GM21619 (cell line): ENCODE results near the gene DDX11.
"Not testable (repeated sequence)": the region's sequence is repeated elsewhere in the genome, so short reads cannot be mapped to it uniquely, and the experiment has no call there.

Experiments
- ATAC-seq: cut with Tn5 transposase; IDR thresholded peaks from one replicate; pipeline ENCODE4 v1.9.1; 2021; ENCODE audit not compliant: unreplicated experiment

DDX11 gene

DNA sequence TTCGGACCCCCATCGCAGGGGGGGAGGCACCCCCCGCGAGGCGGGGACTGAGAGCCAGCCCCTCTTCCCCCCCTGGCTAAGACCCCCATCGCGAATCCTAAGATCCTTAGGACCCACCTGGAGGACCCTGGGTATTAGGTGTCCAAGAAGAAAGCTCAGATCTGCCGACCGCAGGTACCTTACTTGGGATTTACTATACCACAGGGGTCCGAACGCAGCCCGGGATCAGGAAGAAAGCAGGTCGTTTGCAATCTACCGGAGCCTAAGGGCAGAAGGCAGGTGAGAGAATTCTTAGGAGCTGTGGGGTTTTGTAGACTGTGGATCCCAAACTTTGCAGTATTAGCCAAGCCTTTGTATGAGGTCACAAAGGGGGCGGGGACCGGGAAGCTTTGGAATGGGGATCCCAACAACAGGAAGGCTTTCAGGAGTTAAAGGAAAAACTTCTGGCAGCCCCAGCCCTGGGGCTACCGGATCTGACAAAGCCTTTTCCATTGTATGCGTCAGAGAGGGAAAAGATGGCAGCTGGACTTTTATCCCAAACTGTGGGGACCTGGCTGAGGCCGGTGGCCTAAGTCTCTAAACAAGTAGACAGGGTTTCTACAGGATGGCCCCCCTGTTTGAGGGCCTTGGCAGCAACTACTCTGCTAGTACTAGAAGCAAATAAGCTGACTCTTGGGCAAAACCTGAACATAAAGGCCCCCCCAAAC is 47.5 kb downstream of the DDX11 start:
- ATAC-seq: not testable (repeated sequence)

DNA sequence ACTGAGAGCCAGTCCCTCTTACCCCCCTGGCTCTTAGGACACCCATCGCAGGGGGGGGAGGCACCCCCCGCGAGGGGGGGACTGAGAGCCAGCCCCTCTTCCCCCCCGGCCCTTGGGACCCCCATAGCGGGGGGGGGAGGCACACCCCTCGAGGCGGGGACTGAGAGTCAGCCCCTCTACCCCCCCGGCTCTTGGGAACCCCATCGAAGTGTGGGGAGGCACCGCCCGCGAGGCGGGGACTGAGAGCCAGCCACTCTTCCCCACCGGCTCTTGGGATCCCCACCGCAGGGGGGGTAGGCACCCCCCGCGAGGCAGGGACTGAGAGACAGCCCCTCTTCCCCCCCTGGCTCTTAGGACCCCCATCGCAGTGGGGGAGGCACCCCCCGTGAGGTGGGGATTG is 48.8 kb downstream of the DDX11 start:
- no peak for ATAC-seq

DNA sequence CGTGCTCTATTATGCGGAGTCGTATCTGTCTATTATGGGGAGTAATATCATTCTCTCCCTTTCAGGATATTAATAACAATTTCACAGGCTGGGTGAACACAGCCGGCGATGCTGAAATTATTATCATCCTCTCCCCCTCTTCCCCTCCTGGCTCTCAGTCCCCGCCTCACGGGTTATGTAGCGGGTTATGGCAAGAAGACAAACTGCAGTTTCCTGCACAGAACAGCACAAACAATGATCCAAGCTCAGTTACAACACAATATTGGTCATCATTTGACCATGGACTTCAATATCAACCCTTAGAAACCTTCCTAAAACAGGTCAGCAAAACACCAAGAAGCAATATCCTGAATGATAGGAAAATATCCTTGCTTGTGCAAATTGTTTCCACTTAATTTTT is 50.5 kb downstream of the DDX11 start:
- not testable (repeated sequence) for ATAC-seq

DNA sequence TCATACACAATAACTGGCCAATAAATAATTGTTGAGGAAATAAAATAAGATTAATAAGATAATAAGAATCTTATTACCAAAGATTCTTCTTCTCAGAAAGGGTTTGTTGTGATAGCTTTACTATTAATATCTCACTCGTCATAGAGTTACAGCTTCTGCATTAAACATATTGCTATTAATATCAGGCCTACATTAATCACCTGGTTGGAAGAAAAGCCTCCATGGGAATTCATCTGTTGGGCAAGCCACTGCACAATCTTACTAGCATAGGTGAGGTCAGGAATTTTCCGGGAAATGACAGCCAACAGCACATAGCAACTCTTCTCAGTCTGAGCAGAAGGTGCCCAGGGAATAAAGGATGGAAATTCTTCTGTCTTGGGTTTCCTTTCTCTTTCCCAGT is 51.5 kb downstream of the DDX11 start:
- not testable (repeated sequence) for ATAC-seq

DNA sequence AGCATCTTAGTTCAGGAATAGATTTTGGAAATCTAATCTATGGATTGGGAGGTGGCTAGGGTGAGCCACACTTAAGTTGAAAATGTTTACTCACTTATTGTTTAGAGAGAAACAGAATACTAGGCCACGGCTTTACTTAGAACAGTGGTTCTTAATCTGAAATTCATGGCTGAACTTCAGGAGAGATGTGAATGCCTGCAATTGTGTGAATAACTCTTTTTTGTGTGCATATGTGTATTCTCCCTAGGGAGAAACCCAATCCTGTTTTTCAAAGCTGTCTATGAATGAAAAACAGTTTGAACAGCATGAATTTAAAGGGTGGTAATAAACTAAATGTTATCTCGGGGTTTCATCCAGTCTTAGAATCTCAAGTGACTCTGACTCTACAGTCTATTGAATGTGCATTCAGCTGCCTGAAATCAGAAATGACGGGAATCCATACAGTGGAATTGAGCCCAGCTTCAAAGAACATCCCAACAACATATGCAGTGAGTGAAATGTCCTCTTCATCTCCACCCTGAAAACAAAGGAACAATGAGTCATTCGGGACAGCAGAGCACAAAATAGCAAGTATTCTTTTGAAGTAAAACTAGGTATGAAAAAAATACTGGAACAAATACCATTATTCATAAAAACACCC is 53.7 kb downstream of the DDX11 start:
- not testable (repeated sequence) for ATAC-seq

DNA sequence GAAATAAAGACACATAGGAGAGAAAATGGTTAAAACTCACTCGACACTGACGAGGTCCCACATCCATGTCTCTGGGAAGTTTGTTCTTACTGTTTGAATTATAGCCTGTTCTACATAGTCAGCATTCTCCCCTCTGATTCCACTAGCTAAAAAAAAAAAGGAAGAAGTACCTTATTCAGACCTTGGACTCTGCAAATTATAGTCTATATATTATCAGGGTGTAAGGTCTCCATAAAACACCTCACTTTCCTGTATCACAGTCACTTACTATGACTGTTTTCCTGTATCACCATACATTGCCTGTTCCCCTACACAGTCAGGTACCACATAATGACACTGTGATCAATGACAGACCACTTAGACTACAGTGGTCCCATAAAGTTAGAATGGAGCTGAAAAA is 62.9 kb downstream of the DDX11 start:
- not testable (repeated sequence) for ATAC-seq

DNA sequence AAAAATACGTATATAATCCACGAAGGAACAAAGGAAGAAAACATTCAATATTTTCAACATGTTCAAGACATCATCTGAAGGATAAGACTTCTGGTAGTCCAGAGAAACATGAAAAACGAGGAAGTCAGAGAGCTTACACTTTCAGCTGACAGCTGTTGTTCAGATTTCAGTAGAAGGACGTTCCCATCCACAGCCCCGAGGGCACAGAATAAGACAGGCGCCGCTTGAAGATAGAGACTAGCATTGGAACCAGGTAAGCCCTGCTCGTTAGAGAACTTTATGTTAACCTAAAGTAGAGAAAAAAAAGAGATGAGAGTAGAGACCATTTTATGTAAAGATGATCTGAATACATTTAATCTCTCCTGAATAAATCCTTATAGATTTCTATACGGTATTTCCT is 71.1 kb downstream of the DDX11 start:
- ATAC-seq: not testable (repeated sequence)

DNA sequence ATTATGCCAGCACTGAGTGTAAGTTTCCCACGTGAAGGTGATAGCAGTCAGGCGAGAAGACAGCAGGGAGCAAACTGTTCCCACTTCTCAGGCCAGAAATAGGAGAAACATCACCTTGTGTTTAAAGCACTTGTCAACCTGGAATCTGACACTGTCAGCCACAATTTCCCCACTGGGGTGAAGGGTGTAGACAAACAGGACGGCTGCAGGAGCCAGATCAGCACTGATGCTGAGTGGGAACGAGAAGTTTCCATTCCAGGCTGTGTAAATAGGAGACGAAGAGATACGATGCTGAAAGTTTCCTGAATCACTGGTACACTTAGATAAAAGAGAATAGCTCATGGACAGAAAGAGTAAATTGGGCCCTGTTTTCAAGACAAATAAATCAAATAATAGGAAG is 71.6 kb downstream of the DDX11 start:
- ATAC-seq: not testable (repeated sequence)

DNA sequence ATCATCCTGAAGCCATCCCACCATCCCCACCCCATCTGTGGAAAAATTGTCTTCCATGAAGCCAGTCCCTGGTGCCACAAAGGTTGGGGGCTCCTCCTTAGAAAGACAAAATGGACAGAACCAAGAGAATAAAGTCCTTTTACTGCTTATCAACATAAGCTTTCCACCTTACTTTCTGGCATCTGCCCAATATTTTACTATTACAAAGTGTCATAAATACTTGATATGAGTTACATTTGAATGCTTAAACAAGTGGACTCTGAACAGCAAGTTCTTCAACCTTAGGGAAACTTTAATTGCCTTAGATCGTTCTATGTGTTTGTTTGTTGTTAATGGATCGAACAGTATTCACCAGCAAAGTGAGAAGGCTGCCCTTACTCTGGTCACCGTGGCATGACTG is 73.8 kb downstream of the DDX11 start:
- ATAC-seq: not testable (repeated sequence)

DNA sequence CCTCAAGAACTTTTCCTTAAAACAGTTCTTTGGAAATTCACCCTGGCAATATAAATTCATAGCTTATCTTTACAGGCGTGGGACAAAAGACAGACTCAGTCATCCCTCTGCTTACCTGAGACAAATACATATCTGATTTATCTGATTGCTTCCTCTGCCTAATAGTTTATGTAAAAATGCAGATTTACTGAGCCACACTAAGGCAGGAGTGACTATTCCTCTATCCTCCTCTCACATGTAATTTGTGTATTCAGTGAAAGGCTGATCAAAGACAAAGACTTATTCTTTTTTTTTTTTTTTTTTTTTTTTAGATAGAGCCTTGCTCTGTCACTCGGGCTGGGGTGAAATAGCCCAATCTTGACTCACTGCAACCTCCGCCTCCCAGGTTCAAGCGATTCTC is 77.1 kb downstream of the DDX11 start:
- not testable (repeated sequence) for ATAC-seq
